Suppressor macrophage treated with lipopolysaccharide for 1 hour (primary cell): ENCODE data around the gene RGMB.
A peak's percentile ranks its signal among the peaks of the same experiment; 100 is the strongest.

Experiments used
- DNase-seq, 3 donors: peaks; one replicate each; pipeline ENCODE4 v3.0.0-alpha.2; 2020 to 2022

RGMB gene

GRCh38 chr5:98836175-98836574 is 62.7 kb downstream of the RGMB start:
- no peak for DNase-seq

GRCh38 chr5:98839469-98840383 is 66.3 kb downstream of the RGMB start:
- DNase-seq = peak in 2 of 3 donors; percentile 10 to 13

GRCh38 chr5:98840946-98841345 is 67.5 kb downstream of the RGMB start:
- no peak for DNase-seq

- no peak for DNase-seq
Measured at GRCh38 chr5:98843481-98843880, 70.0 kb downstream of the RGMB start.

- DNase-seq = no peak
Measured at GRCh38 chr5:98844865-98845264, 71.4 kb downstream of the RGMB start.

GRCh38 chr5:98845878-98846277 is 72.4 kb downstream of the RGMB start:
- DNase-seq = no peak
